Left lobe of liver (tissue), 2 donors: ENCODE results near the gene SH3BGR. TPM values are rescaled to one million over a fixed set of nuclear protein-coding genes. Genes with fewer than 3 reads are reported as not detected.

Source experiments
- ATAC-seq: fragments of 200-7000 bp; cut with Tn5 transposase; one replicate; pipeline ENCODE4 v1.9.1; 2020; ENCODE audit warnings: mild to moderate bottlenecking, moderate library complexity
- DNase-seq: peaks from one replicate; pipeline ENCODE4 v3.0.0-alpha.2; 2020; ENCODE audit warnings: low spot score
- total RNA-seq: library from RNA; stranded (reverse); gene quantifications from one replicate; pipeline ENCODE4 v1.2.1, GENCODE V29; 2021
- donor health status: DM: no; HTN: no; CAD: no; lungs with moderate emphysema.
- donor health status: DM: no; HTN: yes; CAD: no.

Gene SH3BGR
- total RNA-seq, 1 donor from 2014 or later: 5.8 TPM

GRCh38 chr21:39511102-39511501 is 59.3 kb downstream of the SH3BGR start:
- ATAC-seq (no peak), DNase-seq (no peak)

DNA sequence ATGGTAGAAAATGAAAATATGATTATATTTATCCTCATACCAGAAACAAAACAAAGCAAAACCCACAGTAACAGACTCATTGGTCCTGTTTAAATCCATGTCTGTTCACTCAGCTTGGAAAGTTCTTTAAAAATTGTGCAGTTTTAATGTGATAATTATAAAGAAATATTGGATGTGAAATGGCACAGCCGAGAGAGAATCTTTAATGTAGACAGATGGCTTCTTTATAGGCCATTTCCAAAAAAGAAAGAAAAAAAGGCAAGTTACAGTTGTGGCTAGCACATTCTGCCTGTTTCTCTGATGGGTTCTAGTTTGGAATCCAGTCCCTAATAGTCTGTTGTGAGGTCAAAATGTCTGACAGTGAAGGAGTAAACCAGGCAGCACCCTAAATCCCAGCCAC is 62.0 kb downstream of the SH3BGR start:
- DNase-seq (no peak), ATAC-seq (no peak)

DNA sequence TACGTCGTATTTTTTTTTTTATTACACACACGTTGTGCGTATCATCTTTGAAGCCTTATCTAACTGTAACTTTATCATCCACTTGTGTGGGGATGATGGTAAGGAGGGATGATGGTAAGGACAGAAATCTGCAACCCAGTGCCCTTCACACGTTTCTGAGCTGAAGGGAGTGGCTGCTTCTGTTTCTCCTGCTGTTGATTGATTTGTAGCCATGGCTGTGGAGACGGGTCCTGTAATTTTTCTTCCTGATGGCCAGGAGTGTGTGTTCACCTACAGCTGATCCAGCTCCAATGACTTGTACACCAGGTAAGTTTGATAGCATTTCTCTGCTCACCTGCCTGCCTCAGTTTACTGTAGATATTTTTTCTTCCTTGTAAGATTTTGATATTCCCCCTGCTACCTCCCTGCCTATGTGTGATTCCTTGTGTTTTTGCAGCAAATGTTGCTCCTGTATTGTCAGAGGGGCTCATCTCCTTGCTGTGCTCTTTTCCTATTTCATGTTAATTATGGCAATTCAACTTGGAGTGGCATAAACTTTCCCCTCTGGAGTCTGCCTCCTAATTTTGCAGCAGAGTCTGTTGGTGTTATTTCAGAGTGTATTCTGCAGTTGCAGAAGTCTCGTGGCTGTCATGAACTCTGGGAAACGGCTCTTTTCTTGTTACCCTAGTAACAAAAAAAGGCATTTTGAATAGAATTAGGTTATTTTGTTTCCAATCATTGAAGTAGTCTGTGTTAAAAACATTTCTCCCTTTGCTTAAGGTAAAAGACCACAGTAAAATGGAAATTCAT is 64.1 kb downstream of the SH3BGR start:
- DNase-seq (no peak), ATAC-seq (no peak)

DNA sequence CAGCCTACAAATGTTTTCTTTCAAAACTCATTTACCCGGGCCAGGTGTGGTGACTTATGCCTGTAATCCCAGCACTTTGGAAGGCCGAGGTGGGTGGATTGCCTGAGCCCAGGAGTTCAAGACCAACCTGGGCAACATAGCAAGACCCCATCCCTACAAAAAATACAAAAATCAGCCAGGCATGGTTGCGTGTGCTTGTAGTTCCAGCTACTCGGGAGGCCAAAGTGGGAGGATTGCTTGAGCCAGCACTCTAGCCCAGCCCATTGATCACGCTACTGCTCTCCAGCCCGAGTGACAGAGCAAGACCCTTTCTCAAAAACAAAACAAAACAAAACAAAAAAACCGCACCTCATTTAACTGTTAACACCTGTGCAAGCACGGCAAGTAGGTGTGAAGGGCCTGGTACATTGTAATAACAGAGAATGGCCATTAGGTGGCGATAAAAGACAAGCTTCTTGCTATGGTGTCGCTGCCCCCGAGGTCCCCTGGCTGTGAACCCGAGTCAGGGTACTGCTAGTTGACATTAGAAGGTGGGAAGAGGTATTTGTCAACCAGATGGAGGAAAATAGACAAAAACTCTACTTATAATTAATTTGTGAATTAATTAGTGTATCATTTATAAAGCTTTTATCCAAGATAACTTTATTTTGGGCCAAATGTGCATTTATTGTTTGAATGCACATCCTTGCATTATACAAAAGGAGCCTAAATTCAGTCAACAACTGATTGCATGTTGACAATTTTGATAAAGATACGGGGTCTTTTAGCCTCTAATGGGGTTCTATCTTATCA is 66.5 kb downstream of the SH3BGR start:
- no peak for DNase-seq
- ATAC-seq: peak; percentile 96

DNA sequence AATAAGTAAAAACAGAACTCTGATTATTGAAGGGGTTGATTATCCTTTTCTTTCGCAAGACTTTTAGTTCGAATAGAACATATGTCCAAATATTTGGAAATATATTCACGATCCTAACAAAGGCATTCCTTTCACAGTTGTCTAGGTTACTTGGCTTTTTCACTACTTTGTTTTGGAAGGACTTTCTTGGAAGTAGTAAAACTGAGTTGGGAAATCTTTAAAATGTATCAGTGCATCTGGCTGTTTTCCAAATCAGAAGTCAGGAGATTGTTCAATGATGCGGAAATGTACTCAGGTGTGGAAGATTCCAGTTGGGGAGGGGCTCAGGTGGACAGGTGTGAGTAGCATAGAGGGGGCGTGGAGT is 67.1 kb downstream of the SH3BGR start:
- no peak for ATAC-seq

GRCh38 chr21:39519835-39520234 is 68.1 kb downstream of the SH3BGR start:
- no peak for ATAC-seq
- no peak for DNase-seq

More for the DNA sequence above, 67.1 kb downstream of the SH3BGR start:
- no peak for DNase-seq

DNA sequence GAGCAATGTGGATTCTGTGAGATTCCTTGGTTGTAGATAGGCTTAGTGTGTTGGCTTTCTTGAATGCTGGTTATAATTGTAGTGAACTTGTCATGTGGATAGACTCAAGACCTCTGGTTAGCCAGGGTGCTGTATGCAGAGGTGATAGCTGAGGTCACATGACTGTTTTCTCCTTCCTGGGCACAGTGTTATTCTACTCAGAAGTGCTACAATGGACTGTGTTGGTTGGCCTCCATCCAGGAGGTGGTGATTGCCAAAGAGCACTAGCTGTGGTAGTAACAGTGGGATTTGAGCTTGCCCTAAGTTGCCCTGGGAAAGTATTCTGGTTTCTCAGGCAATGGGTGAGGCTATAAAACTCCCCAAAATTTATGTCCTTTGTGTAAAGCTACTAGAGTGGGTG is 71.6 kb downstream of the SH3BGR start:
- peak; percentile 70 for DNase-seq
- peak; percentile 62 for ATAC-seq

DNA sequence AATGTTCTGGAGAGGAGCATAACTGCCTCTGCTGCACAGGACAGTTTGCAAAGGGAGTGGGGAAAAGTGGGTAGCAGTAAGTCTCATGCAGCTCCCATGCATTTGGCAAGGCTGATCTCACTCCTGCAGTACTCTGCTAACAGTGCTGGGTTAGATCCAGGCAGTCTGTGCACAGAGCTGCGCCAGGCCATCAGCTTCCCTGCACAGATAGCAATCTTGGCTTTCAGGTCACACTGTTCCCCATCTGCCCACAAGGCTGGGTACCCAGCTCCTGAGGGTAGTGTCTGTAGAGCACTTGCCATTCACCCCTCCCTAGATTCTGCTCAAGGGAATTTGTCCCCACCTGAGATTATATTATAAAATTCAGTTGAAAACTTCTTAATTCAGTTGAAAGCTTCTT is 72.1 kb downstream of the SH3BGR start:
- DNase-seq: no peak
- ATAC-seq: peak; percentile 34

DNA sequence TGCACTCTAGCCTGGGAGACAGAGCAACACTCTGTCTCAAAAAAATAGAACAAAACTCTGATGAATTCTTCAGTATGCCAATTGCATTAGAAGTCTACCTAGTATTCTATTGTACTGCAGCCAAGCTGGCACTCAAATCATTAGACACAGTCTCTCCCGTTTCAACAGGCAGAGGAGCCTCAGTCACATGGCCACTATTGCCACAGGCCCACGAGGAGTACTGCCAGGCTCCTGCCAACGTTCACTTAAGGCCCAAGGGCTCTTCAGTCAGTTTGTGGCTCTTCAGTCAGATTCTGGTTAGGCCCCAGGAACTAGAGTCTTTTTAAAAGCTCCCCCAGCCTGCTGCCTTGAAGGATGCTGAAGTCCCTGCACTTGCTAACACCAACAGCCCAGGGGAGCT is 73.4 kb downstream of the SH3BGR start:
- DNase-seq: peak; percentile 67
- peak; percentile 78 for ATAC-seq

DNA sequence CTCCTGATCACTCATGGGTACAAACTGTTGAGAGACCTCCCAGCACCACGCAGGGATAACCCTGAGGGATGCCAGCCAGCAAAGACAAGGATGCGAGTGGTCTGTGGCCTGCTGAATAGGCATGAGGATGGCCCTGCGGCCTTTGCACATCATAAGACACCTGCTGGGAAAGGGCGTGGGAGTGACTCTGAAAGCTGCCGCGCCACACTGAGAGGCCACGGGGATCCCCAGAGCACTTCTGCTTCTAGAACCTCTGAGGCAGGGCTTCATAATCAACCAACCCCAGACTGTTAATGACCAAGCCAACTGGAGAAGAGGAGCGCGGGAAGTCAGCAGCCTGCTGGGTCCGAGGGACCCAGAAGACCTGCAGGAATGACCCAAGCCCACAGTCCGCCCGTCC is 73.8 kb downstream of the SH3BGR start:
- DNase-seq (no peak), ATAC-seq (no peak)

DNA sequence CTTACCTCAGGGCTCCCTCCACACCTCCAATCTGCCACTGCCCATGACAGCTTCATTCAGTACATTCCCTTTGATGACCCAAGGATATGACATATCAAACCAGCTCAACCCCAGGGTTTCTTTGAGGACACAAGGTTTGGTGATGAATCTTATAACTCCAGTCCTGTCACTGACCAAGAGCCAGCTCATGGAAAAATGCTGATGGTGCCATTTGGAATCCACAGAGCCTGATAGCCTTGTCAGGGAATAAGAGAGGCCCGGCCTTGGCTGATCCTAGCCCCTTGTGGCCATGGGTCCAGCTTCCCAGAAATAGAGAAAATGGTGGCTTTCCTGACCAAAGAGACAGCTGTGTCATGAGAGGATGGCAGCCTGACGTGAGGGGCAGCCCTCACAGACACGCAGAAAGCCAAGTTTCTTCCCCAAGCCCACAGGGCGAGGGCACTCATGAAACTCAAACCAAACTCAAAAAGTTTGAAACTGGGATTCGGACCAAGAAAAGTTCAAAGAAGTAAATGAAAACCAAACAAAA is 75.4 kb downstream of the SH3BGR start:
- DNase-seq: no peak
- no peak for ATAC-seq

- DNase-seq (peak; percentile 74), ATAC-seq (peak; percentile 63)
These were observed 76.1 kb downstream of the SH3BGR start for GRCh38 chr21:39527664-39528381.

DNA sequence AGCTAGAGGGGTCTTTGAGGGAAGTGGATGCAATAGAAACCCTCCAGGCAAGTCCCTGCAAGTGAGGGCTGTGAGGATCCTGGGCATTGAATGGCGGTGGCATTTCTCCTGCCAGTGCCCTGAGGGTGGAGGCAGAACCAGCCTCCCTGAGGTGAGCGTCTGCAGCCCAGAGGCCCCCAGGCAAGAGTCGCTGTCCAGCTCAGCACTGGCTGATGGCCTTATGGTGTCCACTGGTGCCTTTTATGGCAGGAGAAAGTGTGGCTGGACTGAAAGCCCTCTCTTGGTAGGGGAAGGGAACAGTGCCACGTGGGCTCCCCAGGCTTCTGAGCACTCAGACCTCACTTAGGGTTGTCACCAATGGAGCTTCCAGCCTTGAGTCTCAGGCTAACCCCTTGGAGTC is 77.3 kb downstream of the SH3BGR start:
- no peak for DNase-seq
- ATAC-seq: no peak

DNA sequence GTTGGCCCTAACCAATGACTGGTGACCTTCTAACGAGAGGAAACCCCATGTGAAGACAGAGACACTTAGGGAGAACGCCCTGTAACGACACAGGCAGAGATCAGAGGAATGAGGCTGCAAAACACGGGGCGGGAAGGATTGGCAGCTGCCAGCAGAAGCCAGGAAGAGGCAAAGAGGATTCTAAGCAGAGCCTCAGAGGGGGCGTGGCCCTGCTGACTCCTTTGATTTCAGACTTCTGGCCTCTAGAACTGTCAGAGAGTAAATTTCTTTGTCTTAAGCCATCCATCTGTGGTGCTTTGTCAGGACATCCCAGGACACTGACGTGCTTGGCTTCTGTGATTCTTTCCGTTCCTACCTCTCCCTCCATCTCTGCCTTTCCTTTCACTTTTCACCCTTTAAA is 79.3 kb downstream of the SH3BGR start:
- no peak for ATAC-seq
- DNase-seq: no peak

GRCh38 chr21:39531840-39532239 is 80.1 kb downstream of the SH3BGR start:
- DNase-seq (no peak), ATAC-seq (no peak)

- no peak for ATAC-seq
- DNase-seq: no peak
These were observed 82.0 kb downstream of the SH3BGR start for GRCh38 chr21:39533545-39534380.

DNA sequence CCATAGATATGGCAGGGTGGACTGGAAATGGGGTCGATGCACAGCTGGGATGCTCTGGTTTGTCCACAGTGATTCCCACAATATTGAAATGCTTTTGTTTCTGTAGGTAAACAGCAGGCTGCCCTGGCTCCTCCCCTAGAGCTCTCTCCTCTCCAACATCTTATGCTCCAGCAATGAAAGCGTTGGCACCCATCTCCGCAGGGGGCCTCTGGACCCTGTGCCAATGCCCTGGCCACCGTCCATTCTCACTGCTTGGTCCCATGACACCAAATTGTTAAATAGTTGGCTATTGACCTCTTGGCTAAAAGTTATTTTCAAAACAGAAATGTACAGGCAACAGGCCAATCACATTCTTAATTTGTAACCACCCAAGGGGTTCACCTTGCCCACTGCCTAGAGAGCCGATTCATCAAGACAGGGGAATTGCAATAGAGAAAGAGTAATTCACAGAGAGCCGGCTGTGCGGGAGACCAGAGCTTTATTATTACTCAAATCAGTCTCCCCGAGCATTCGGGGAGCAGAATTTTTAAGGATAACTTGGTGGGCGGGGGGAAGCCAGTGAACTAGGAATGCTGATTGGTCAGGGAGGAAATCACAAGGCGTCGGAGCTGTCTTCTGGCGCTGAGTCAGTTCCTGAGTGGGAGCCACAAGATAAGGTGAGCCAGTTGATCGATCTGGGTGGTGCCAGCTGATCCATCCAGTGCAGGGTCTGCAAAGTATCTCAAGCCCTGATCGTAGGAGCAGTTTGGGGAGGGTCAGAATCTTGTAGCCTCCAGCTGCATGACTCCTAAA is 84.1 kb downstream of the SH3BGR start:
- DNase-seq: no peak
- no peak for ATAC-seq

DNA sequence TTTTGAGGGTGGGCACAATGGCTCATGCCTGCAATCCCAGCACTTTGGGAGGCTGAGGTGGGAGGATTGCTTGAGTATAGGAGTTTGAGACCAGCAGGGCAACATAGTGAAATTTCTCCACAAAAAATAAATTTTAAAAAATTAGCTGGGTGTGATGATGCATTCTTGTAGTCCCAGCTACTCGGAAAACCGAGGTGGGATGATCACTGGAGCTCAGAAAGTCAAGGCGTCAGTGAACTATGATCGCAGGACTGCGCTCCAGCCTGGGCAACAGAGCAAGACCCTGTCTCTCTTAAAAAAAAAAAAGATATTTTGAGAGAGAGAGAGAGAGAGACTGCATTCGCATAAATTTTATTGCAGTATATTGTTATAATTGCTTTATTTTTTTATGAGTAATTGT is 85.1 kb downstream of the SH3BGR start:
- no peak for ATAC-seq
- DNase-seq: no peak

DNA sequence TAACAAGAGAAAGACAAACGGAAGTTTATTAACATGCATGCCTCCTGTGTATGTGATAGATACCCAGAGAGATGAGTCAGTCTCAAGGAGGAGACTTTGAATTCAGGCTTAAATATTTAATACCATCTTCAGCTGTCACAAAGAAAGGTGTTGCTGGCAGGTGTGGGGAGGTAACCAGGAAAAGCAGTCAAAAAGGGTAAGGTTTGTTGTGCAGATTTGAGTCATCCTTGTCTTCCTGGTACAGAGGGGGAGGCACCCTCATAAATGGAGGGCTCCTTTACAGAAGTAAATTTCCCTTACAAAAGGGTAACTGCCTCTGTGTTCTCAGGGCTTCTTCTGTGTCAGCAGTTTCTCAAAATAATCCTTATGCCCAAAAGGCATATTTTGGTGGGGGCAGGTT is 85.8 kb downstream of the SH3BGR start:
- DNase-seq (no peak), ATAC-seq (no peak)
